ENCODE measurements around the gene SLC23A2.
"Not testable (repeated sequence)": the region's sequence is repeated elsewhere in the genome, so short reads cannot be mapped to it uniquely, and the experiment has no call there.

Gene SLC23A2

GRCh38 chr20:5001174-5002076 lies at the start of gene SLC23A2:
Gene SLC23A2, minus strand, starts transcription at chr20:5001510. Its CDS starts 68,948 bp downstream, at chr20:4932562.
- DNase-seq: no peak

DNA sequence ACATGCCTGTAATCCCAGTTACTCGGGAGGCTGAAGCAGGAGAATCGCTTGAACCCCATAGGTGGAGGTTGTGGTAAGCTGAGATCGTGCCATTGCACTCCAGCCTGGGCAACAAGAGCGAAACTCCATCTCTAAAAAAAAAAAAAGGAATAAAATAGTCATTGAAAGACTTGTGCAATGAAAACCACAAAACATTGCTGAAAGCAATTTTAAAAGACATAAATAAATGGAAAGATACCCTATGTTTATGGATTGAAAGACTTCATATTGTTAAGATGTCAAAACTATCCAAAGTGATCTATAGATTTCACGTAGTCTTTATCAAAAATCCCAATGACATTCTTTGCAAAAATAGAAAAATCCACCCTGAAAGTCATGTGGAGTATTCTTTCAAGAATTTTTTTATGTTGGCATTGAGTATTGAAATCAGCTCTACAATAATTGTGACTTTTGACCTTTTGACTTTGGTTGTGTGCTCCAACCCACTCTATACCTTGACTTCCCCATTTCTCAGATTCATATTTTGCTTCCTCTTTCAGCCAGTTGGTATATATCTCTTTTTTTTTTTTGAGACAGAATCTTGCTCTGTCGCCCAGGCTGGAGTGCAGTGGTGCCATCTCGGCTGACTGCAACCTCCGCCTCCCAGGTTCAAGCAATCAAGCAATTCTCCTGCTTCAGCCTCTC lies 45.5 kb upstream of the SLC23A2 start:
- no peak for DNase-seq

GRCh38 chr20:5045906-5046305 lies 44.6 kb upstream of the SLC23A2 start:
- DNase-seq: no peak

GRCh38 chr20:5044075-5044620 lies 42.8 kb upstream of the SLC23A2 start:
- DNase-seq: no peak

DNA sequence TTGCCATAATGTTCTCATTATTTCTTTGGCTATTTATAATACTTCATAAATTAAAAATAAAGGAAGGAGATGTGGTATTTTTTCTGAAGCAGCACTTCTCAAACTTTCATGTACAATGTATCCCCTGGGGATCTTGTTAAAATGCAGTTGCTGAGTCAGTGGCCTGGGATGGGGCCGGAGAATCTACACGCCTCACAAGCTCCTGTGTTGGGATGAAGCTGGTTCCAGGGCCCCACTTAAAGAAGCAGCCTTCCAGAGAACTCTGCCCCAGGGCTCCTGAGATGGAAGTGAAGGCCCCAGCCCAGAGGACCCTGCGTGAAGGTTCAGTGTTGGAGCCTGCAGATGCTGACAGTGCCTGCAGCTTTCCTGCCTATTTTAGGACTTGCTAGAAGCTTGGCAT lies 40.1 kb upstream of the SLC23A2 start:
- DNase-seq: no peak

DNA sequence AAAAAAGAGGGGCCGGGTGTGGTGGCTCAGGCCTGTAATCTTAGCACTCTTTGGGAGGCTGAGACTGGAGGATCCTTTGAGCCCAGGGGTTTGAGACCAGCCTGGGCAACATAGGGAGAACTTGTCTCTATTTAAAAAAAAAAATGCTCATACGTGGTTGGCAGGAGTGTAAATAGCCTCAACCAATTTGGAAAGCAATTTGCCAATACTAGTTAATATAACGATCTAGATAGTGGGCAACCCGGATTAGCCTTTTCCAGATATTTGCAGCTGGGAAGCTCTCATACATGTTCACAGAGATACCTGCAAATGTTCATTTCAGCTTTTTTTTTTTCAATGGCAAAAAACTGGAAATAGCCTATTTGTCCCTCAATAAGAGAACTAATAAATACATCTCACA lies 39.0 kb upstream of the SLC23A2 start:
- DNase-seq: no peak

DNA sequence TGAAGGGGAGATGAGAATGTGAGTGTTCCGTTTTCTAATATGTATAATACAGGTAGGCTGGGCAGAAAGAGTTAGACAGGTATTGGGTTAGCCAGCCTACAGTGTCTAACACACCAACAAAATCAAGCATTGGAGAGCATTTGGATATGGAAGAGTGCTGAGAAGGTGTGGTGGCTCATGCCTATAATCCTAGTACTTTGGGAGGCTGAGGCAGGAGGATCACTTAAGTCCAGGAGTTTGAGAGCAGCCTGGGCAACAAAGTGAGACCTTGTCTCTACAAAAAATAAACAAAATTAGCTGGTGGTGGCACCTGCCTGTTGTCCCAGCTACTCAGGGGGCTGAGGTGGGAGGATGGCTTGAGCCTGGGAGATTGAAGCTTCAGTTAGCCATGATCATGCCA lies 38.6 kb upstream of the SLC23A2 start:
- no peak for DNase-seq

DNA sequence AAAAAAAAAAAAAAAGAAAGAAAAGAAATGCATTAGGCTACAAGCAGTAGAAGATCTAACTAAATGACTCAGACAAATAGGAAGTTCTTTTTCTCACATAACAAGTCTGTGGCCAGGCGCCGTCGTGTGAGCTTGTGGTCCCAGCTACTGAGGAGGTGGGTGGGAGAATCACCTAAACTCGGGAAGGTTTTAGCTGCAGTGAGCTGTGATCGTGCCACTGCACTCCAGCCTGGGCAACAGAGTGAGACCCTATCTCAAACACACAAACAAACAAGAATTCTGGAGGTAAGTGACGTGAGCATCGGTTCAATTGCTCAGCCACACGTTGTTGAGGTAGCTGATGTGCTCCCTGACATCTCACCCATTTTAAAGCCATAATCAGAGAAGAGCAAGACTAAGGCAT lies 37.9 kb upstream of the SLC23A2 start:
- DNase-seq: no peak

DNA sequence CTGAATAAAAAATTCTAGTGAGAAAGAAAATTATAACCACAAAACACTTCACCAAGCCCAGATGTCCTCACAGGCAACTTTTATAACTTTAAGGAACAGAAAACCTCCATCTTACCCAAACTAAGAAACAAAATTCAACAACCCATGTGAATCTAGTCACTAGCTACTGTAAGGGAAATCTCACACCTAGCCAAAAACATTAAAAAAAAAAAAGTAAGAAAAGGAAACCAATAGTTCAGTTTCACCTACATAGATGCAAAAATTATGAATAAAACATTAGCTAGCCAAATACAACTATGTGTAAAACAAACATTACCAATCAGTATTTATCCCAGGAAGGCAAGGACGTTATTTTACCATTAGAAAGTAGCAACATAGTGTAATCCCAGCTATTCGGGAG lies 35.5 kb upstream of the SLC23A2 start:
- no peak for DNase-seq

GRCh38 chr20:5035518-5035917 lies 34.2 kb upstream of the SLC23A2 start:
- not testable (repeated sequence) for DNase-seq

DNA sequence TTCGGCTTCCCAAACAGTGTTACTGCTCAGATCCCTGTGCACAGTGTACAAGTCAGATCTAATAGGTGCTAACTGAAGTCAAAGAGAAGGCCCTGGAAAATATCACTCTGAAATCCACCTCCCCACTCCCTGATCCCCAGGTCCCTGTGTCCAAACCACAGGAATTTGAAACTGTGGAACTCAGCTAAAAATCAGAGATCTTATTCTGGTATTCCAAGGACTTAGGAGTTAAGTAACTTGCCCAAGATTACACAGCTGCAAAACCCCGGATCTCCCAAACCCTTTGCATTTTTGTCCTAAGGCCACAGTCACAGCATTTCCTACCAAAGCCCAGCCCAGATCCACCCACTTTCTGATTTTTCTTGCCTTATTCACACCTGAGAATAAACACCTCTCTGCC lies 32.3 kb upstream of the SLC23A2 start:
- DNase-seq: no peak

DNA sequence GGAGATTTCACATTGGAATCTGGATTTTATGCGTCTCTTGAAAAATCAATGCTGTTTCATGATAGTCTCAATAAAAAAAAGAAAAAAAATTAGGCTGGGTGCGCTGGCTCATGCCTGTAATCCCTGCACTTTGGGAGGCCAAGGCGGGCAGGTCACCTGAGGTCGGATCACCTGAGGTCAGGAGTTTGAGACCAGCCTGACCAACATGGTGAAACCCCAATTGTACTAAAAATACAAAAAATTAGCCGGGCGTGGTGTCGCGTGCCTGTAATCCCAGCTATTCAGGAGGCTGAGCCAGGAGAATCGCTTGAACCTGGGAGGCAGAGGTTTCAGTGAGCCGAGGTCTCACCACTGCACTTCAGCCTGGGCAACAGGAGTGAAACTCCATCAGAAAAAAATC lies 30.4 kb upstream of the SLC23A2 start:
- not testable (repeated sequence) for DNase-seq

GRCh38 chr20:5031206-5031557 lies 29.9 kb upstream of the SLC23A2 start:
- no peak for DNase-seq

GRCh38 chr20:5030348-5031205 lies 29.3 kb upstream of the SLC23A2 start:
- DNase-seq: no peak

DNA sequence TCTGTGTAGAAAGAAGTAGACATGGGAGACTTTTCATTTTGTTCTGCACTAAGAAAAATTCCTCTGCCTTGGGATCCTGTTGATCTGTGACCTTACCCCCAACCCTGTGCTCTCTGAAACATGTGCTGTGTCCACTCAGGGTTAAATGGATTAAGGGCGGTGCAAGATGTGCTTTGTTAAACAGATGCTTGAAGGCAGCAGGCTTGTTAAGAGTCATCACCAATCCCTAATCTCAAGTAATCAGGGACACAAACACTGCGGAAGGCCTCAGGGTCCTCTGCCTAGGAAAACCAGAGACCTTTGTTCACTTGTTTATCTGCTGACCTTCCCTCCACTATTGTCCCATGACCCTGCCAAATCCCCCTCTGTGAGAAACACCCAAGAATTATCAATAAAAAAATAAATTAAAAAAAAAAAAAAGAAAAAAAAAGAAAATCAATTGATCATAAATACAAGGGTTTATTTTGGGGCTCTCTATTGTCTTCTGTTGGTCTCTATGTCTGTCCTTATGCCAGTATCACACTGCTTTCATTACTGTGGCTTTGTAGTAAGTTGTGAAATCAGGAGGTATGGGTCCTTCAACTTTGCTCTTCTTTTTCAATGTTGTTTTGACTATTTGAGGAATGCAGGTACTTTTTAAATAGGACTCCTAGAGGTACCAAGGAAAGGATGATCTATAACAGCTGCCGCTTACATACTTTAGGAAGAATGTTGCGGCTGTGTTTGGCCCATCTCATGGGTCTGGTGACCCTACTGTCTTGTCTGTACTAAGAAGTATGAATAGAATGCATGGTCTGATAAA lies 27.1 kb upstream of the SLC23A2 start:
- DNase-seq: not testable (repeated sequence)

GRCh38 chr20:5024982-5025381 lies 23.7 kb upstream of the SLC23A2 start:
- DNase-seq: no peak

DNA sequence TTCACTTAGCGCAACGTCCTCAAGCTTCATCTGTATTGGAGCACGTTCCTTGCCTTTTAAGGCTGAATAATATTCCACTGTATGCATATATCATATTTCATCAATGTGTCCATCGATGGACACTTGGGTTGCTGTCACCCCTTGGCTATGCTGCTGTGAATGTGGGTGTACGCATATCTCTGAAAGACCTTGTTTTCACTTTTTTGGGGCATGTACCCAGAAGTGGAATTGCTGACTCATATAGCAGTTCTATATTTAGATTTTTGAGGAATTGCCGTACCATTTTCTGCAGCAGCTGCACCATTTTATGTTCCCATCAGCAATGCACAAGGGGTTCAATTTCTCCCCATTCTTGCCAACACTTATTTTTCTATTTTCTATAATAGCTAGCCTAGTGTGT lies 22.8 kb upstream of the SLC23A2 start:
- no peak for DNase-seq

GRCh38 chr20:5023171-5023570 lies 21.9 kb upstream of the SLC23A2 start:
- DNase-seq: not testable (repeated sequence)

- DNase-seq: no peak
Measured at GRCh38 chr20:5020760-5021159, 19.4 kb upstream of the SLC23A2 start.

- no peak for DNase-seq
Measured at GRCh38 chr20:5013682-5014447, 12.6 kb upstream of the SLC23A2 start.

GRCh38 chr20:5008759-5009158 lies 7.4 kb upstream of the SLC23A2 start:
- DNase-seq: no peak
